SK-N-SH (cell line): ENCODE results near the gene TAOK3.

Experiments used
- GABPA ChIP-seq: IDR thresholded peaks from 2 replicates; pipeline ENCODE4 v1.4.0; 2012; ENCODE audit warnings: low read depth, mild to moderate bottlenecking
- MXI1 ChIP-seq: IDR thresholded peaks from 2 replicates; pipeline ENCODE4 v1.6.1; 2012; ENCODE audit warnings: mild to moderate bottlenecking, low read depth, low read length, improper control_type of control experiment
- TAF1 ChIP-seq: IDR thresholded peaks from 2 replicates; pipeline ENCODE4 v1.6.1; 2012; ENCODE audit warnings: low read depth, mild to moderate bottlenecking, low read length, moderate library complexity, borderline replicate concordance

- no peak for TF ChIP-seq MXI1
- no peak for TF ChIP-seq GABPA
- TF ChIP-seq TAF1, result no peak
Measured at GRCh38 chr12:118145113-118145797, 227.5 kb downstream of the TAOK3 start.
